NCI-H1694 treated with DMSO at 0.1 percent for 48 hours (cell line): Measurements from ENCODE around the gene ID1.
"Not testable (repeated sequence)": the region's sequence is repeated elsewhere in the genome, so short reads cannot be mapped to it uniquely, and the experiment has no call there.

ENCODE experiments used
- DNase-seq: peaks from one replicate; lab custom pipeline; 2025; lab: John Stamatoyannopoulos, UW

Gene ID1

GRCh38 chr20:31638317-31638716 lies 33.2 kb downstream of the ID1 start:
- DNase-seq = peak; percentile 15

- DNase-seq = no peak
Measured at GRCh38 chr20:31638816-31639215, 33.7 kb downstream of the ID1 start.

GRCh38 chr20:31640259-31640658 lies 35.2 kb downstream of the ID1 start:
- no peak for DNase-seq

GRCh38 chr20:31641391-31641790 lies 36.3 kb downstream of the ID1 start:
- no peak for DNase-seq

- DNase-seq = no peak
Measured at GRCh38 chr20:31642837-31643236, 37.7 kb downstream of the ID1 start.

GRCh38 chr20:31643522-31643921 lies 38.4 kb downstream of the ID1 start:
- DNase-seq = no peak

- DNase-seq = no peak
Measured at GRCh38 chr20:31644701-31645100, 39.6 kb downstream of the ID1 start.

- DNase-seq = not testable (repeated sequence)
Measured at GRCh38 chr20:31648104-31648503, 43.0 kb downstream of the ID1 start.

GRCh38 chr20:31652917-31653396 lies 47.9 kb downstream of the ID1 start:
- peak; percentile 98 for DNase-seq

GRCh38 chr20:31653561-31653960 lies 48.5 kb downstream of the ID1 start:
- DNase-seq = no peak

GRCh38 chr20:31654534-31654933 lies 49.4 kb downstream of the ID1 start:
- no peak for DNase-seq
